B cell (primary cell): ENCODE results near the gene UCN2. TPM values are rescaled to one million over a fixed set of nuclear protein-coding genes. Genes with fewer than 3 reads are reported as not detected.

Experiments
- ATAC-seq: fragments of 200-7000 bp; cut with Tn5 transposase; one replicate; pipeline ENCODE4 v1.10.0; 2021; ENCODE audit warnings: low read depth, mild to moderate bottlenecking, moderate number of reproducible peaks, moderate library complexity
- CTCF ChIA-PET: fragments of 350-600 bp; sonication (Branson Sonifier 250); formaldehyde crosslinking; loops from one replicate; lab custom pipeline; 2021; ENCODE audit warnings: antibody characterized with exemption, inconsistent platforms; lab: Charles Lee
- POLR2A ChIA-PET: fragments of 350-600 bp; sonication (Branson Sonifier 250); formaldehyde crosslinking; loops from one replicate; lab custom pipeline; 2021; ENCODE audit warnings: antibody characterized with exemption; lab: Charles Lee
- DNase-seq: peaks from one replicate; pipeline ENCODE4 v3.0.0; 2013
- H2AFZ ChIP-seq: 2 replicates; pipeline ENCODE4 v1.6.1; 2012; ENCODE audit warnings: mild to moderate bottlenecking, low read depth, low read length; ENCODE audit not compliant: insufficient read depth, poor library complexity, severe bottlenecking
- H3K27ac ChIP-seq, 2 donors: 1 replicate in 1 of 2; 2 replicates in 1 of 2; pipeline ENCODE4 v1.5.1; 2012 to 2013; ENCODE audit warnings: low read length in 2 of 2, mild to moderate bottlenecking in 2 of 2, moderate library complexity in 1 of 2
- H3K27me3 ChIP-seq, 4 experiments: fragments of 200-600 bp in 1 of 4; sonication (generic) in 1 of 4; replicated peaks in 1 of 4; 1 replicate in 2 of 4; 2 replicates in 2 of 4; pipeline versions ENCODE4 v1.6.1 to v1.7.0; 2013 to 2016; ENCODE audit warnings: low read length in 3 of 4, mild to moderate bottlenecking in 2 of 4, mixed read lengths in 1 of 4, moderate library complexity in 1 of 4; ENCODE audit not compliant: insufficient read depth in 4 of 4, control insufficient read depth in 3 of 4; ENCODE audit errors: control extremely low read depth in 1 of 4
- H3K36me3 ChIP-seq, 2 experiments: replicated peaks in 1 of 2; 1 replicate in 1 of 2; 2 replicates in 1 of 2; pipeline versions ENCODE4 v1.6.1 to v1.7.1; 2013; ENCODE audit warnings: low read length in 1 of 2; ENCODE audit not compliant: insufficient read depth in 2 of 2, control insufficient read depth in 1 of 2; ENCODE audit errors: control extremely low read depth in 1 of 2, extremely low read depth in 1 of 2
- H3K4me1 ChIP-seq, 2 donors: fragments of 200-600 bp in 1 of 2; sonication (generic) in 1 of 2; 1 replicate in 1 of 2; 2 replicates in 1 of 2; pipeline versions ENCODE4 v1.5.1 to v1.6.1; 2013 to 2017; ENCODE audit warnings: low read length in 2 of 2; ENCODE audit not compliant: control insufficient read depth in 2 of 2, insufficient read depth in 2 of 2
- H3K4me2 ChIP-seq: replicated peaks from 2 replicates; pipeline ENCODE3; 2012; ENCODE audit warnings: mild to moderate bottlenecking, low read depth, low read length; ENCODE audit not compliant: poor library complexity, severe bottlenecking
- H3K4me3 ChIP-seq, 5 experiments: fragments of 200-600 bp in 1 of 5; sonication (generic) in 1 of 5; 1 replicate in 3 of 5; 2 replicates in 2 of 5; pipeline versions ENCODE4 v1.5.1 to v1.7.0; 2011 to 2016; ENCODE audit warnings: low read length in 4 of 5, mild to moderate bottlenecking in 4 of 5, low read depth in 2 of 5, control low read depth in 1 of 5, moderate library complexity in 1 of 5; ENCODE audit not compliant: insufficient read depth in 1 of 5; ENCODE audit errors: control extremely low read depth in 1 of 5, extremely low read depth in 1 of 5
- H3K79me2 ChIP-seq: fragments of 200-600 bp; sonication (generic); one replicate; pipeline ENCODE4 v1.6.0; 2016; ENCODE audit warnings: low read length; ENCODE audit not compliant: control insufficient read depth, insufficient read depth
- H3K9ac ChIP-seq: fragments of 200-600 bp; sonication (generic); 2 replicates; pipeline ENCODE4 v1.6.1; 2017; ENCODE audit warnings: mild to moderate bottlenecking, low read length, moderate library complexity
- H3K9me3 ChIP-seq, 3 donors: one replicate each; pipeline versions ENCODE4 v1.6.1 to v1.7.1; 2013; ENCODE audit warnings: low read length in 2 of 3; ENCODE audit not compliant: control insufficient read depth in 2 of 3, insufficient read depth in 1 of 3; ENCODE audit errors: control extremely low read depth in 1 of 3
- H4K20me1 ChIP-seq: 2 replicates; pipeline ENCODE4 v1.6.0; 2012; ENCODE audit warnings: mild to moderate bottlenecking, low read length; ENCODE audit not compliant: insufficient read depth, control insufficient read depth, poor library complexity, severe bottlenecking
- H3K27ac Mint-ChIP-seq: one replicate; pipeline ENCODE4 v1.8.0; 2021; ENCODE audit warnings: mixed read lengths
- H3K27me3 Mint-ChIP-seq: one replicate; pipeline ENCODE4 v1.8.0; 2021; ENCODE audit warnings: mixed read lengths
- H3K4me1 Mint-ChIP-seq: one replicate; pipeline ENCODE4 v1.8.0; 2021; ENCODE audit warnings: mixed read lengths
- H3K4me3 Mint-ChIP-seq: one replicate; pipeline ENCODE4 v1.8.0; 2021; ENCODE audit warnings: mixed read lengths
- H3K9me3 Mint-ChIP-seq: one replicate; pipeline ENCODE4 v1.8.0; 2022; ENCODE audit warnings: mixed read lengths; ENCODE audit not compliant: insufficient read depth
- EZH2 ChIP-seq: IDR thresholded peaks from 2 replicates; pipeline ENCODE4 v1.6.1; 2012; ENCODE audit warnings: borderline replicate concordance, low read depth, mild to moderate bottlenecking, moderate library complexity, low read length; ENCODE audit not compliant: insufficient read depth, poor library complexity, severe bottlenecking
- WGBS: methylation state at CpG from one replicate; pipeline ENCODE4 v1.1.5; 2013; ENCODE audit warnings: missing lambda C conversion rate; ENCODE audit not compliant: insufficient coverage; 5-methylcytosine and 5-hydroxymethylcytosine counted together
- intact Hi-C: fragments of 100-400 bp; cut with micrococcal nuclease; formaldehyde crosslinking; loops from one replicate; pipeline ENCODE4 v1.10.0; 2022
- polyA plus RNA-seq: library from polyadenylated mRNA; depleted of rRNA; stranded (reverse); fragments of >200 nt; gene quantifications from 2 replicates; pipeline ENCODE4 v1.2.3, GENCODE V29; 2012
- total RNA-seq, 2 donors: library from RNA; stranded (reverse); fragments of 120-200 nt in 1 of 2; gene quantifications; 1 replicate in 1 of 2; 2 replicates in 1 of 2; pipeline versions ENCODE4 v1.2.3 to v1.2.4, GENCODE V29; 2013 to 2022
- TF ChIP-seq, protein P1 (sequence below): fragments of 200-600 bp; IDR thresholded peaks from one replicate; pipeline ENCODE4 v1.8.0; 2022; ENCODE audit warnings: antibody characterized with exemption, mild to moderate bottlenecking

The UCN2 gene
- total and polyA plus RNA-seq, 2 donors (not counting 1 experiment from before 2014, with no cell fraction given), result not detected

DNA sequence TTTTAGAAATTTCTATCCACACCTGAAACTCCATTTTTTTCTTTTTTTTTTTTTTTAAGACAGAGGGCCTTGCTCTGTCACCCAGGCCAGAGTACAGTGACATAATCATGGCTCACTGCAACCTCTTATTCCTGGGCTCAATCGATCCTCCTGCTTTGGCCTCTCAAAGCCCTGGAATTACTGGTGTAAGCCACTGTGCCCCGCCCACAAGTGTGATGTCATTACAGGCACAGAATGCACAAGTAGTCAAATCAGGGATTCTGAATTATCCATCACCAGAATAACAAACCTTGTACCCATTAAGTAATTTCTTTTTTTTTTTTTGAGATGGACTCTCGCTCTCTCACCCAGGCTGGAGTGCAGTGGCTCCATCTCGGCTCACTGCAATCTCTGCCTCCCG is 43.9 kb upstream of the UCN2 start:
- H3K9ac ChIP-seq, result no peak overlapping the region
- H3K27me3 Mint-ChIP-seq, result no peaks in the 10 kb centered on the region
- H3K9me3 ChIP-seq, result no peaks in the 10 kb centered on the region
- 95% methylated on average over 4 of the region's 5 CpGs for WGBS
- H2AFZ ChIP-seq, result no peak overlapping the region
- DNase-seq (no peak), ATAC-seq (no peak)
- no peaks in the 10 kb centered on the region for H3K9me3 Mint-ChIP-seq
- H3K79me2 ChIP-seq, result peaks cover 30% of the 10 kb centered on the region
- H3K27ac ChIP-seq, result no peak overlapping the region
- no peaks in the 10 kb centered on the region for H4K20me1 ChIP-seq
- H3K4me1 ChIP-seq, result peaks cover 10 to 14% of the 10 kb centered on the region in 2 donors
- TF ChIP-seq EZH2, result no peak
- TF ChIP-seq, protein P1, sequence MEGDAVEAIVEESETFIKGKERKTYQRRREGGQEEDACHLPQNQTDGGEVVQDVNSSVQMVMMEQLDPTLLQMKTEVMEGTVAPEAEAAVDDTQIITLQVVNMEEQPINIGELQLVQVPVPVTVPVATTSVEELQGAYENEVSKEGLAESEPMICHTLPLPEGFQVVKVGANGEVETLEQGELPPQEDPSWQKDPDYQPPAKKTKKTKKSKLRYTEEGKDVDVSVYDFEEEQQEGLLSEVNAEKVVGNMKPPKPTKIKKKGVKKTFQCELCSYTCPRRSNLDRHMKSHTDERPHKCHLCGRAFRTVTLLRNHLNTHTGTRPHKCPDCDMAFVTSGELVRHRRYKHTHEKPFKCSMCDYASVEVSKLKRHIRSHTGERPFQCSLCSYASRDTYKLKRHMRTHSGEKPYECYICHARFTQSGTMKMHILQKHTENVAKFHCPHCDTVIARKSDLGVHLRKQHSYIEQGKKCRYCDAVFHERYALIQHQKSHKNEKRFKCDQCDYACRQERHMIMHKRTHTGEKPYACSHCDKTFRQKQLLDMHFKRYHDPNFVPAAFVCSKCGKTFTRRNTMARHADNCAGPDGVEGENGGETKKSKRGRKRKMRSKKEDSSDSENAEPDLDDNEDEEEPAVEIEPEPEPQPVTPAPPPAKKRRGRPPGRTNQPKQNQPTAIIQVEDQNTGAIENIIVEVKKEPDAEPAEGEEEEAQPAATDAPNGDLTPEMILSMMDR, result no peak
- peaks cover 0 to 35% of the 10 kb centered on the region in 2 experiments for H3K36me3 ChIP-seq
- no peak overlapping the region for H3K27ac Mint-ChIP-seq
- H3K4me1 Mint-ChIP-seq, result peaks cover 15% of the 10 kb centered on the region
- intact Hi-C loops, result no loop called here
- CTCF ChIA-PET, result no interaction called here
- POLR2A ChIA-PET, result no interaction called here
- H3K4me3 Mint-ChIP-seq, result no peak overlapping the region
- H3K4me3 ChIP-seq, result no peak overlapping the region
- H3K27me3 ChIP-seq, result no peaks in the 10 kb centered on the region
- no peak overlapping the region for H3K4me2 ChIP-seq

DNA sequence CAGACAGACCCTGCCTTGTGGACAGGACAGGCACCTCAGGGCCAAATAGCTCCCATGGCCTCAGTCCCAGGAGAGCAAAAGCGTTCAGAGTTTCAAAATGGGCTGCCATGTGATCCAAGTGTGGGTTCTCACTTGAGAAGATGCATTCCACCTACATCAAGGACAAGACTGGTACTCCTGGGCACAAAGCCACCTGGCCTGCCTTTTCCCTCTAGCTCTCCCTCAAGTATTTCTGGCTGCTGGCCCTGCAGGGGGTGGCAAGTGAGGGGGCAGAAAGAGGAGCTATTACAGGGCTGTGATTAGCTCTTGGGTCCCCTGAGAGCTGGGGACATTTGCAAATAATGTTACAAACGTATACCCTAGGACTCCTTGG is 38.0 kb upstream of the UCN2 start:
- ATAC-seq (no peak), DNase-seq (no peak)
- no peak overlapping the region for H3K4me3 ChIP-seq
- peaks cover 0 to 80% of the 10 kb centered on the region in 2 experiments for H3K36me3 ChIP-seq
- ChIA-PET CTCF (interaction anchor here (0.6 to 1.5 kb wide), 2 partner anchors 61 to 201 kb away, joined by 3 to 4 read pairs; no protein-coding TSS in a partner anchor), POLR2A (no interaction called here)
- no peak for TF ChIP-seq EZH2
- TF ChIP-seq, protein P1, result no peak
- H4K20me1 ChIP-seq, result no peaks in the 10 kb centered on the region
- H3K79me2 ChIP-seq, result no peaks in the 10 kb centered on the region
- H3K27ac ChIP-seq, result no peak overlapping the region
- no peak overlapping the region for H2AFZ ChIP-seq
- Mint-ChIP-seq H3K27ac (no peak overlapping the region), H3K4me1 (no peaks in the 10 kb centered on the region), H3K4me3 (no peak overlapping the region), H3K27me3 (no peaks in the 10 kb centered on the region), H3K9me3 (no peaks in the 10 kb centered on the region)
- no peaks in the 10 kb centered on the region for H3K9me3 ChIP-seq
- WGBS, result 60% methylated on average over 2 of the region's 2 CpGs
- H3K4me1 ChIP-seq, result no peaks in the 10 kb centered on the region
- H3K27me3 ChIP-seq, result no peaks in the 10 kb centered on the region
- intact Hi-C loops, result no loop called here
- H3K4me2 ChIP-seq, result no peak overlapping the region
- no peak overlapping the region for H3K9ac ChIP-seq
